Kidney (tissue), 14 donors: ENCODE measurements around the gene AP4S1. TPM values are rescaled to one million over a fixed set of nuclear protein-coding genes. Genes with fewer than 3 reads are reported as not detected.

Experiments used
- DNase-seq, 5 donors: peaks; one replicate each; pipeline ENCODE4 v3.0.0-alpha.2; 2013 to 2020
- FAIRE-seq: peaks from 2 replicates; lab custom pipeline; 2012; peaks lifted over from hg19 to GRCh38; lab: Jason Lieb, UNC
- H3K27ac ChIP-seq, 2 donors: one replicate each; pipeline ENCODE4 v1.7.0; 2013; ENCODE audit warnings: low read depth in 2 of 2, low read length in 2 of 2, inconsistent platforms in 1 of 2
- H3K27me3 ChIP-seq: one replicate; pipeline ENCODE4 v1.7.1; 2013; ENCODE audit warnings: low read length, inconsistent platforms; ENCODE audit not compliant: control insufficient read depth, insufficient read depth
- H3K36me3 ChIP-seq, 3 donors: one replicate each; pipeline versions ENCODE4 v1.7.0 to v1.7.1; 2013; ENCODE audit warnings: low read length in 3 of 3, control low read depth in 1 of 3, inconsistent platforms in 1 of 3; ENCODE audit not compliant: insufficient read depth in 3 of 3, control insufficient read depth in 2 of 3
- H3K4me1 ChIP-seq, 3 donors: one replicate each; pipeline versions ENCODE4 v1.7.0 to v1.7.1; 2013; ENCODE audit warnings: low read length in 3 of 3, inconsistent platforms in 1 of 3, low read depth in 1 of 3; ENCODE audit not compliant: control insufficient read depth in 2 of 3, insufficient read depth in 2 of 3
- H3K4me3 ChIP-seq, 3 donors: one replicate each; pipeline versions ENCODE4 v1.7.0 to v1.8.1; 2013; ENCODE audit warnings: low read length in 3 of 3, control low read depth in 1 of 3, inconsistent platforms in 1 of 3
- H3K9ac ChIP-seq, 3 donors: one replicate each; pipeline versions ENCODE4 v1.7.0 to v1.7.1; 2013; ENCODE audit warnings: low read length in 3 of 3, control low read depth in 1 of 3, inconsistent platforms in 1 of 3
- H3K9me3 ChIP-seq, 3 donors: one replicate each; pipeline versions ENCODE4 v1.7.0 to v1.7.1; 2013; ENCODE audit warnings: low read length in 3 of 3, control low read depth in 1 of 3, inconsistent platforms in 1 of 3; ENCODE audit not compliant: control insufficient read depth in 2 of 3, insufficient read depth in 1 of 3
- intact Hi-C: fragments of 100-400 bp; cut with DNase I; formaldehyde crosslinking; loops from one replicate; pipeline ENCODE4 v1.11.1; 2022
- polyA plus RNA-seq: library from polyadenylated mRNA; stranded (reverse); fragments of 350-450 nt; fragmentation: Illumina TruSeq; extraction: RNeasy Lipid Tissue Mini Kit (QIAGEN cat#74804); gene quantifications from one replicate; pipeline ENCODE4 v1.2.3, GENCODE V29; 2014; ENCODE audit warnings: low read depth, low replicate concordance; ENCODE audit not compliant: insufficient read depth
- total RNA-seq: library from RNA; stranded (reverse); fragmentation: NEBNext Ultra II Directional; extraction: Animal tissue kit (Norgen Biotek cat#: 25700); gene quantifications from one replicate; pipeline ENCODE4 v1.2.1, GENCODE V29; 2021
- TF ChIP-seq, protein P1 (sequence below): IDR thresholded peaks from 3 replicates; pipeline ENCODE4 v1.5.1; 2012; ENCODE audit warnings: mild to moderate bottlenecking, moderate library complexity, borderline replicate concordance; ENCODE audit not compliant: insufficient read depth; ENCODE audit errors: extremely low read depth
- donor health status: control.
- donor health status: control.
- donor health status: control.
- donor health status: control.
- donor health status: control.
- donor health status: DM: yes; HTN: yes; CAD: no.
- donor health status: Normal renal cell carcinoma (clear cell type).

AP4S1 gene
- total and polyA plus RNA-seq, 2 donors from 2014 or later = 9.0 to 12.0 TPM

DNA sequence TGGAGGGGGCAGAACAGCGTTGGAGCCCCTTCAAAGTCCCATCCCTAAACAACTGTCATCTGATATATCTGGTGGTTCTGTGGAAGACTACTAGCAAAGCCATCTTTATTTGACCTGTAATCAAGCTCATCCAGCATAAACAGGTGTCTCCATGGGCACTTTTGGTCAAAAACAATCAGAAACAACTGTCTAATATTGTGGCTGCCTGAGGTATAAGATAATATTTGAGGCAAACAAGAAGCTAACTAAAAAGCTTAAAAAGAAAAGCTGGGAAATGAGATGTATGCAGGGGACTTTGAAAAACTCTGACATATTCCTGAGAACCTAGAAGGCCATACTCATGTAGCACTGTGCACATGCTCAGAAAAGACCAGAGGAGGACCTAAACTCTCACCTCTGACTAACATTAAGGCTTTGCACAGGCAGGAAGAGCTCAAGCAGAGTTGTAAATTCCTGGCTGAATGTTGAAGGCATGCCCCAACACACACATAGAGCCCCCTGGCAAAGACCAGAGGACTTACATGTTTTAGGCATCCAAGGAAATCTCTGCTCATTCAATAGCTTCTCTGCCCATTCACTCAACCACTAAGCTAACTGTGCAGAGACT lies 27.2 kb upstream of the AP4S1 start:
- peaks cover 0 to 3% (median 2%) of the 10 kb centered on the region in 3 donors for H3K36me3 ChIP-seq
- no peak overlapping the region for H3K4me3 ChIP-seq
- TF ChIP-seq, protein P1, sequence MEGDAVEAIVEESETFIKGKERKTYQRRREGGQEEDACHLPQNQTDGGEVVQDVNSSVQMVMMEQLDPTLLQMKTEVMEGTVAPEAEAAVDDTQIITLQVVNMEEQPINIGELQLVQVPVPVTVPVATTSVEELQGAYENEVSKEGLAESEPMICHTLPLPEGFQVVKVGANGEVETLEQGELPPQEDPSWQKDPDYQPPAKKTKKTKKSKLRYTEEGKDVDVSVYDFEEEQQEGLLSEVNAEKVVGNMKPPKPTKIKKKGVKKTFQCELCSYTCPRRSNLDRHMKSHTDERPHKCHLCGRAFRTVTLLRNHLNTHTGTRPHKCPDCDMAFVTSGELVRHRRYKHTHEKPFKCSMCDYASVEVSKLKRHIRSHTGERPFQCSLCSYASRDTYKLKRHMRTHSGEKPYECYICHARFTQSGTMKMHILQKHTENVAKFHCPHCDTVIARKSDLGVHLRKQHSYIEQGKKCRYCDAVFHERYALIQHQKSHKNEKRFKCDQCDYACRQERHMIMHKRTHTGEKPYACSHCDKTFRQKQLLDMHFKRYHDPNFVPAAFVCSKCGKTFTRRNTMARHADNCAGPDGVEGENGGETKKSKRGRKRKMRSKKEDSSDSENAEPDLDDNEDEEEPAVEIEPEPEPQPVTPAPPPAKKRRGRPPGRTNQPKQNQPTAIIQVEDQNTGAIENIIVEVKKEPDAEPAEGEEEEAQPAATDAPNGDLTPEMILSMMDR = no peak
- H3K9me3 ChIP-seq = peaks cover 0 to 16% (median 2%) of the 10 kb centered on the region in 3 donors
- DNase-seq = no peak
- no peak for FAIRE-seq
- H3K27me3 ChIP-seq = no peaks in the 10 kb centered on the region
- H3K27ac ChIP-seq = no peak overlapping the region
- no peak overlapping the region for H3K9ac ChIP-seq
- intact Hi-C loops = no loop called here
- peaks cover 0 to 13% (median 2%) of the 10 kb centered on the region in 3 donors for H3K4me1 ChIP-seq

DNA sequence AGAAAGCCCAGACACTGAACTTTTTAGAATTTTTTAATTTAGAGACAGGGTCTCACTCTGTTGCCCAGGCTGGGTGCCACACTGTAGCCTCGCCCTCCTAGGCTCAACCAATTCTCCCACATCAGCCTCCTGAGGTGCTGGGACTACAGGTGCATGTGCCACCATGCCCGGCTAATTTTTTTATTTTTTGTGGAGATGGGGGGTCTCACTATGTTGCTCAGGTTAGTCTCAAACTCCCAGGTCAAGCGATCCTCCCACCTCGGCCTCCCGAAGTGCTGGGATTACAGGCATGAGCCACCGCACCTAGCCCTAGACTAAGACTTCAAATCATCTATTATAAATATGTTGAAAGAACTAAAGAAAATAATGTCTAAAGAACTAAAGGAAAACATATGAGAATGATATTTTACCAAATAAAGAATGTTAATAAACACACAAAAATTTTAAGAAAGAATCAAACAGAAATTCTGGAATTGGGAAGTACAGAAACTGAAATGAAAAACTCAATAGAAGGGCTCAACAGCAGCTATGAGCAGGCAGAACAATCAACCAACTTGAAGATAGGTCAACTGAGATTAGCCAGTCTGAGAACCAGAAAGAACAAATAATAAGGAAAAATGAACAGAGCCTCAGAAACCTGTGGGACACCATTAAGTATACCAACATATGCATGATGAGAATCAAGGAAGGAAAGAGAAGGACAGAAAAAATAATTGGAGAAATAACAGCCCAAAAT lies 26.2 kb upstream of the AP4S1 start:
- peaks cover 0 to 16% (median 2%) of the 10 kb centered on the region in 3 donors for H3K9me3 ChIP-seq
- no peak for FAIRE-seq

DNA sequence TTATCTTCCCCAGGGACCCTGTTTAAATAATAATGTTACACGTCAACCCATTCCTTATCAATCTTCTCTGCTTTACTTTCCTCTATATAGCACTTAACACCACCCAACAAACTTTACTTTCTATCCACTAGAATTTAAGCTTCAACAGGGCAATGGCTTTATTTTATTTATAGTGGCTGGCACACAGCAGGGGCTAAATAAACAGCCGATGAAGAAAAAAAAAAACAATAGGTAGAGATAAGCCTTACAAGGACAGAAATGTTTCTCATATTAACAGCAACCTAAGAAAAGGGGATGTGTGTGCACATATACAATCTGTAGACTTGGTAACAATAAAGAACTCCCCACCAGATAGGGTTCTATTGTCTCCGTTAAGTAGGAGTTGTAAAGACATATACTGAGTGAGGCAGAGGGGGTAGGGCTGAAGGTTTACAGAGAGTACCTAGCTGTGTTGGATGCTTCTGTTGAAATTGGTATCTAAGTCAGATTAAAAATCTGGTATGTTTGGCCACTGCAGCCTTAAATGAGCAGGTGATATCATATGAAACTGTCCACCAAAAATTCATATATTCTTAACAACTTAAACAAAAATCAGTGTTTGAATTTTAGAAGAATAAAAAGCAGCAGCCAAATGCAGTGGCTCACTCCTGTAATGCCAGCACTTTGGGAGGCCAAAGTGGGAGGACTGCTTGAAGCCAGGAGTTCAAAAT lies 24.7 kb upstream of the AP4S1 start:
- FAIRE-seq (no peak), DNase-seq (no peak)
- Histone ChIP-seq H3K27ac (no peak overlapping the region), H3K9ac (no peak overlapping the region), H3K27me3 (no peaks in the 10 kb centered on the region), H3K9me3 (peaks cover 0 to 16% (median 2%) of the 10 kb centered on the region in 3 donors), H3K36me3 (peaks cover 0 to 3% (median 2%) of the 10 kb centered on the region in 3 donors), H3K4me3 (no peak overlapping the region), H3K4me1 (peaks cover 0 to 6% (median 0%) of the 10 kb centered on the region in 3 donors)
- TF ChIP-seq, protein P1 = no peak
- intact Hi-C loops = no loop called here

More for the DNA sequence above, 26.2 kb upstream of the AP4S1 start:
- no peak for DNase-seq
- TF ChIP-seq, protein P1 = no peak
- no peak overlapping the region for H3K9ac ChIP-seq
- intact Hi-C loops = no loop called here
- H3K27ac ChIP-seq = no peak overlapping the region
- peaks cover 0 to 3% (median 2%) of the 10 kb centered on the region in 3 donors for H3K36me3 ChIP-seq
- no peaks in the 10 kb centered on the region for H3K27me3 ChIP-seq
- H3K4me3 ChIP-seq = no peak overlapping the region
- peaks cover 0 to 13% (median 2%) of the 10 kb centered on the region in 3 donors for H3K4me1 ChIP-seq
